Measurements from ENCODE around the gene SLC13A1.

Gene SLC13A1

GRCh38 chr7:123170333-123171246 lies 29.2 kb downstream of the SLC13A1 start:
- Histone ChIP-seq H2BK120ac (ENCODE audit: low read depth, low read length) (no peak overlapping the region), H3K79me1 (ENCODE audit: low read depth, low read length) (no peaks in the 10 kb centered on the region), H3K9me3 (replicated peaks in 1 of 2; ENCODE audit: control insufficient read depth in 2 of 2, insufficient read depth in 1 of 2, low read depth in 1 of 2, low read length in 2 of 2) (no peaks in the 10 kb centered on the region), H3K27me3 (ENCODE audit: control insufficient read depth in 3 of 3, insufficient read depth in 3 of 3, low read depth in 1 of 3, low read length in 3 of 3) (no peaks in the 10 kb centered on the region), H3K4me1 (ENCODE audit: control insufficient read depth in 2 of 2, insufficient read depth in 1 of 2, low read depth in 1 of 2, low read length in 2 of 2) (no peaks in the 10 kb centered on the region), H3K23ac (ENCODE audit: low read depth, low read length, poor library complexity) (no peak overlapping the region), H3K27ac (replicated peaks; ENCODE audit: low read length) (no peak overlapping the region), H4K8ac (ENCODE audit: low read depth, low read length) (no peak overlapping the region), H2BK15ac (ENCODE audit: low read length) (no peak overlapping the region), H4K91ac (ENCODE audit: low read depth, low read length, poor library complexity) (no peak overlapping the region), H2AFZ (ENCODE audit: low read length) (no peak overlapping the region), H2AK5ac (ENCODE audit: low read depth, low read length) (no peak overlapping the region), H3K9ac (ENCODE audit: low read depth, low read length, poor library complexity) (no peak overlapping the region), H3K4ac (ENCODE audit: low read length) (no peak overlapping the region), H3K14ac (ENCODE audit: low read length) (no peak overlapping the region), H2BK5ac (ENCODE audit: low read length) (no peak overlapping the region), H3K36me3 (replicated peaks in 1 of 2; ENCODE audit: control insufficient read depth in 2 of 2, insufficient read depth in 2 of 2, low read length in 2 of 2) (no peaks in the 10 kb centered on the region), H2BK12ac (ENCODE audit: low read length) (no peak overlapping the region), H3K4me3 (ENCODE audit: low read length in 2 of 2) (no peak overlapping the region), H3K4me2 (ENCODE audit: insufficient read depth, low read length, poor library complexity, severe bottlenecking) (no peak overlapping the region), H3K18ac (ENCODE audit: low read length) (no peak overlapping the region)
- no peak for DNase-seq (ENCODE audit: low spot score)
- no CpG with 5 or more reads among the region's 15 CpGs for WGBS, 2 donors (ENCODE audit: extremely low coverage in 2 of 2, insufficient read length in 2 of 2, insufficient replicate concordance in 1 of 2)

- Histone ChIP-seq H3K27me3 (ENCODE audit: control insufficient read depth in 3 of 3, insufficient read depth in 3 of 3, low read depth in 1 of 3, low read length in 3 of 3) (no peaks in the 10 kb centered on the region), H4K8ac (ENCODE audit: low read depth, low read length) (no peak overlapping the region), H3K9ac (ENCODE audit: low read depth, low read length, poor library complexity) (no peak overlapping the region), H3K14ac (ENCODE audit: low read length) (no peak overlapping the region), H2BK15ac (ENCODE audit: low read length) (no peak overlapping the region), H3K4me1 (ENCODE audit: control insufficient read depth in 2 of 2, insufficient read depth in 1 of 2, low read depth in 1 of 2, low read length in 2 of 2) (no peaks in the 10 kb centered on the region), H4K91ac (ENCODE audit: low read depth, low read length, poor library complexity) (no peak overlapping the region), H2BK5ac (ENCODE audit: low read length) (no peak overlapping the region), H2BK120ac (ENCODE audit: low read depth, low read length) (no peak overlapping the region), H3K4ac (ENCODE audit: low read length) (no peak overlapping the region), H2AK5ac (ENCODE audit: low read depth, low read length) (no peak overlapping the region), H3K4me3 (ENCODE audit: low read length in 2 of 2) (no peak overlapping the region), H3K23ac (ENCODE audit: low read depth, low read length, poor library complexity) (no peak overlapping the region), H3K9me3 (replicated peaks in 1 of 2; ENCODE audit: control insufficient read depth in 2 of 2, insufficient read depth in 1 of 2, low read depth in 1 of 2, low read length in 2 of 2) (no peaks in the 10 kb centered on the region), H3K27ac (replicated peaks; ENCODE audit: low read length) (no peak overlapping the region), H3K18ac (ENCODE audit: low read length) (peak overlapping the region; percentile 38), H3K4me2 (ENCODE audit: insufficient read depth, low read length, poor library complexity, severe bottlenecking) (no peak overlapping the region), H3K36me3 (replicated peaks in 1 of 2; ENCODE audit: control insufficient read depth in 2 of 2, insufficient read depth in 2 of 2, low read length in 2 of 2) (no peaks in the 10 kb centered on the region), H2BK12ac (ENCODE audit: low read length) (no peak overlapping the region), H3K79me1 (ENCODE audit: low read depth, low read length) (no peaks in the 10 kb centered on the region), H2AFZ (ENCODE audit: low read length) (no peak overlapping the region)
- DNase-seq (ENCODE audit: low spot score) = no peak
- no CpG with 5 or more reads among the region's 8 CpGs for WGBS, 2 donors (ENCODE audit: extremely low coverage in 2 of 2, insufficient read length in 2 of 2, insufficient replicate concordance in 1 of 2)
Observed at GRCh38 chr7:123169065-123169464, 30.7 kb downstream of the SLC13A1 start.

- Histone ChIP-seq H3K9ac (ENCODE audit: low read depth, low read length, poor library complexity) (no peak overlapping the region), H2AFZ (ENCODE audit: low read length) (no peak overlapping the region), H3K23ac (ENCODE audit: low read depth, low read length, poor library complexity) (no peak overlapping the region), H3K4me1 (ENCODE audit: control insufficient read depth in 2 of 2, insufficient read depth in 1 of 2, low read depth in 1 of 2, low read length in 2 of 2) (no peaks in the 10 kb centered on the region), H3K14ac (ENCODE audit: low read length) (no peak overlapping the region), H2BK5ac (ENCODE audit: low read length) (no peak overlapping the region), H3K4me2 (ENCODE audit: insufficient read depth, low read length, poor library complexity, severe bottlenecking) (no peak overlapping the region), H2BK120ac (ENCODE audit: low read depth, low read length) (no peak overlapping the region), H2AK5ac (ENCODE audit: low read depth, low read length) (no peak overlapping the region), H3K18ac (ENCODE audit: low read length) (no peak overlapping the region), H4K91ac (ENCODE audit: low read depth, low read length, poor library complexity) (no peak overlapping the region), H4K8ac (ENCODE audit: low read depth, low read length) (no peak overlapping the region), H3K9me3 (replicated peaks in 1 of 2; ENCODE audit: control insufficient read depth in 2 of 2, insufficient read depth in 1 of 2, low read depth in 1 of 2, low read length in 2 of 2) (no peaks in the 10 kb centered on the region), H3K36me3 (replicated peaks in 1 of 2; ENCODE audit: control insufficient read depth in 2 of 2, insufficient read depth in 2 of 2, low read length in 2 of 2) (no peaks in the 10 kb centered on the region), H3K27me3 (ENCODE audit: control insufficient read depth in 3 of 3, insufficient read depth in 3 of 3, low read depth in 1 of 3, low read length in 3 of 3) (no peaks in the 10 kb centered on the region), H2BK12ac (ENCODE audit: low read length) (no peak overlapping the region), H3K4ac (ENCODE audit: low read length) (no peak overlapping the region), H3K4me3 (ENCODE audit: low read length in 2 of 2) (no peak overlapping the region), H3K27ac (replicated peaks; ENCODE audit: low read length) (no peak overlapping the region), H2BK15ac (ENCODE audit: low read length) (no peak overlapping the region), H3K79me1 (ENCODE audit: low read depth, low read length) (no peaks in the 10 kb centered on the region)
- no peak for DNase-seq (ENCODE audit: low spot score)
Observed at GRCh38 chr7:123157606-123158005, 42.2 kb downstream of the SLC13A1 start.

- no peaks in the 10 kb centered on the region for H3K36me3 ChIP-seq (replicated peaks in 1 of 2; ENCODE audit: control insufficient read depth in 2 of 2, insufficient read depth in 2 of 2, low read length in 2 of 2)
- no peak for DNase-seq (ENCODE audit: low spot score)
- H3K4me1 ChIP-seq (ENCODE audit: control insufficient read depth in 2 of 2, insufficient read depth in 1 of 2, low read depth in 1 of 2, low read length in 2 of 2) = no peaks in the 10 kb centered on the region
- H3K9ac ChIP-seq (ENCODE audit: low read depth, low read length, poor library complexity) = no peak overlapping the region
- H4K8ac ChIP-seq (ENCODE audit: low read depth, low read length) = no peak overlapping the region
- no peaks in the 10 kb centered on the region for H3K9me3 ChIP-seq (replicated peaks in 1 of 2; ENCODE audit: control insufficient read depth in 2 of 2, insufficient read depth in 1 of 2, low read depth in 1 of 2, low read length in 2 of 2)
- no CpG with 5 or more reads among the region's 7 CpGs for WGBS, 2 donors (ENCODE audit: extremely low coverage in 2 of 2, insufficient read length in 2 of 2, insufficient replicate concordance in 1 of 2)
- H2AFZ ChIP-seq (ENCODE audit: low read length) = peak overlapping the region; percentile 16
- no peak overlapping the region for H2BK5ac ChIP-seq (ENCODE audit: low read length)
- no peak overlapping the region for H2AK5ac ChIP-seq (ENCODE audit: low read depth, low read length)
- H2BK15ac ChIP-seq (ENCODE audit: low read length) = no peak overlapping the region
- no peaks in the 10 kb centered on the region for H3K79me1 ChIP-seq (ENCODE audit: low read depth, low read length)
- H3K4me2 ChIP-seq (ENCODE audit: insufficient read depth, low read length, poor library complexity, severe bottlenecking) = no peak overlapping the region
- H3K27ac ChIP-seq (replicated peaks; ENCODE audit: low read length) = no peak overlapping the region
- no peak overlapping the region for H2BK12ac ChIP-seq (ENCODE audit: low read length)
- no peak overlapping the region for H4K91ac ChIP-seq (ENCODE audit: low read depth, low read length, poor library complexity)
- no peak overlapping the region for H2BK120ac ChIP-seq (ENCODE audit: low read depth, low read length)
- H3K4ac ChIP-seq (ENCODE audit: low read length) = no peak overlapping the region
- no peak overlapping the region for H3K4me3 ChIP-seq (ENCODE audit: low read length in 2 of 2)
- H3K27me3 ChIP-seq (ENCODE audit: control insufficient read depth in 3 of 3, insufficient read depth in 3 of 3, low read depth in 1 of 3, low read length in 3 of 3) = no peaks in the 10 kb centered on the region
- no peak overlapping the region for H3K23ac ChIP-seq (ENCODE audit: low read depth, low read length, poor library complexity)
- no peak overlapping the region for H3K18ac ChIP-seq (ENCODE audit: low read length)
- H3K14ac ChIP-seq (ENCODE audit: low read length) = no peak overlapping the region
Observed at GRCh38 chr7:123155571-123155970, 44.2 kb downstream of the SLC13A1 start.

Data from neuronal stem cell (in vitro differentiated cells).